OCI-LY7 (cell line): ENCODE data around the gene REEP5.

Experiments
- EZH2phosphoT487 ChIP-seq: fragments of 200-600 bp; sonication (generic); IDR thresholded peaks from 2 replicates; pipeline ENCODE4 v1.6.1; 2018; ENCODE audit warnings: low read depth, borderline replicate concordance, mild to moderate bottlenecking, mixed run types, antibody characterized with exemption, low read length, moderate library complexity, mixed read lengths
- TF ChIP-seq, protein P1 (sequence below): fragments of 200-600 bp; sonication (generic); conservative IDR thresholded peaks from 2 replicates; pipeline ENCODE4 v1.5.1; 2014; ENCODE audit warnings: mild to moderate bottlenecking, antibody characterized with exemption, low read length, moderate library complexity, mixed read lengths

DNA sequence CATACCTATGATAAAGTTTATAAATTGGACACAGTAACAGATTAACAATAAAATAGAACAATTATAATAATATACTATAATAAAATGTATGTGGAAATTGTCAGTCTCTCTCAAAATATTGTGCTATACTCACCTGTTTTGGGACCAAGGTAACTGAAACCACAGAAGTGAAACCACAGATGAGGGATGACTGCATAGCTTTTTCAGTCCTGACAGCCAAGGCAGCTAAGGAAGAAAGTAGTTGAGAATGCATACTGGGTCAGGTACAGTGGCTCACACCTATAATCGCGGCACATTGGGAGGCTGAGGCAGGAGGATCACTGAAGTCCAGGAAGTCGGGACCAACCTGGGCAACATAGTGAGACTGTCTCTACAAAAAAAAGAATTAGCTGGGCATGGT is 52.1 kb downstream of the REEP5 start:
- TF ChIP-seq, protein P1, sequence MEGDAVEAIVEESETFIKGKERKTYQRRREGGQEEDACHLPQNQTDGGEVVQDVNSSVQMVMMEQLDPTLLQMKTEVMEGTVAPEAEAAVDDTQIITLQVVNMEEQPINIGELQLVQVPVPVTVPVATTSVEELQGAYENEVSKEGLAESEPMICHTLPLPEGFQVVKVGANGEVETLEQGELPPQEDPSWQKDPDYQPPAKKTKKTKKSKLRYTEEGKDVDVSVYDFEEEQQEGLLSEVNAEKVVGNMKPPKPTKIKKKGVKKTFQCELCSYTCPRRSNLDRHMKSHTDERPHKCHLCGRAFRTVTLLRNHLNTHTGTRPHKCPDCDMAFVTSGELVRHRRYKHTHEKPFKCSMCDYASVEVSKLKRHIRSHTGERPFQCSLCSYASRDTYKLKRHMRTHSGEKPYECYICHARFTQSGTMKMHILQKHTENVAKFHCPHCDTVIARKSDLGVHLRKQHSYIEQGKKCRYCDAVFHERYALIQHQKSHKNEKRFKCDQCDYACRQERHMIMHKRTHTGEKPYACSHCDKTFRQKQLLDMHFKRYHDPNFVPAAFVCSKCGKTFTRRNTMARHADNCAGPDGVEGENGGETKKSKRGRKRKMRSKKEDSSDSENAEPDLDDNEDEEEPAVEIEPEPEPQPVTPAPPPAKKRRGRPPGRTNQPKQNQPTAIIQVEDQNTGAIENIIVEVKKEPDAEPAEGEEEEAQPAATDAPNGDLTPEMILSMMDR = no peak
- no peak for TF ChIP-seq EZH2phosphoT487
